GM12878 (cell line): Measurements from ENCODE around the gene MEAF6. TPM values are rescaled to one million over a fixed set of nuclear protein-coding genes. Genes with fewer than 3 reads are reported as not detected.

Source experiments
- FOXK2 ChIP-seq: fragments of 450-650 bp; IDR thresholded peaks from 2 replicates; pipeline ENCODE4 v1.6.1; 2017; ENCODE audit warnings: mild to moderate bottlenecking, moderate library complexity
- HCFC1 ChIP-seq: fragments of 150-350 bp; IDR thresholded peaks from 2 replicates; pipeline ENCODE4 v1.6.1; 2014; ENCODE audit warnings: low read length
- MEF2A ChIP-seq: IDR thresholded peaks from 2 replicates; pipeline ENCODE4 v1.6.1; 2011; ENCODE audit warnings: low read depth, mild to moderate bottlenecking, low read length, moderate library complexity; ENCODE audit not compliant: insufficient read depth
- PAX5 ChIP-seq: IDR thresholded peaks from 2 replicates; pipeline ENCODE4 v1.6.1; 2011; ENCODE audit warnings: low read depth, low read length, borderline replicate concordance
- PAX8 ChIP-seq: fragments of 450-650 bp; IDR thresholded peaks from 2 replicates; pipeline ENCODE4 v1.6.1; 2017; ENCODE audit warnings: mild to moderate bottlenecking, moderate library complexity
- RFX5 ChIP-seq: IDR thresholded peaks from 2 replicates; pipeline ENCODE4 v1.6.1; 2011; ENCODE audit warnings: low read depth, low read length, improper control_type of control experiment
- SIN3A ChIP-seq: IDR thresholded peaks from 2 replicates; pipeline ENCODE4 v1.6.1; 2012; ENCODE audit warnings: low read depth, low read length, improper control_type of control experiment
- SP1 ChIP-seq: IDR thresholded peaks from one replicate; pipeline ENCODE4 v1.6.1; 2011; ENCODE audit warnings: low read depth, low read length
- ZBED1 ChIP-seq: IDR thresholded peaks from 2 replicates; pipeline ENCODE4 v1.6.1; 2016; ENCODE audit warnings: borderline replicate concordance
- ZBTB11 ChIP-seq: fragments of 450-650 bp; formaldehyde crosslinking; IDR thresholded peaks from 2 replicates; pipeline ENCODE4 v1.5.0; 2022; ENCODE audit warnings: mild to moderate bottlenecking, missing genetic modification characterization
- ZNF217 ChIP-seq: fragments of 450-650 bp; IDR thresholded peaks from 2 replicates; pipeline ENCODE4 v1.6.1; 2017; ENCODE audit warnings: antibody characterized with exemption, mild to moderate bottlenecking
- ZNF384 ChIP-seq: IDR thresholded peaks from 2 replicates; pipeline ENCODE4 v1.6.1; 2012; ENCODE audit warnings: low read depth, mild to moderate bottlenecking, low read length, improper control_type of control experiment, borderline replicate concordance
- polyA plus RNA-seq, 11 experiments: library from polyadenylated mRNA; depleted of rRNA in 4 of 11; unstranded in 6 of 11; stranded (reverse) in 5 of 11; fragments of >200 nt; fragmentation: Nextera tagmentation in 4 of 11; fragmentation: Illumina TruSeq in 1 of 11; extraction: Ambion mirVana in 4 of 11; extraction: Trizol in 1 of 11; gene quantifications; 1 replicate in 1 of 11; 2 replicates in 10 of 11; pipeline versions ENCODE4 v1.2.1 to v1.2.3, GENCODE V29; 2011 to 2016; ENCODE audit warnings: inconsistent platforms in 2 of 11, missing spikeins in 2 of 11, low read depth in 1 of 11
- total RNA-seq, 4 experiments: library from RNA; depleted of rRNA in 3 of 4; stranded (reverse); fragments of >200 nt in 3 of 4; fragmentation: Illumina TruSeq in 1 of 4; extraction: Trizol in 1 of 4; gene quantifications; 2 replicates each; pipeline versions ENCODE4 v1.2.1 to v1.2.3, GENCODE V29; 2013 to 2021
- TF ChIP-seq, protein P1 (sequence below): IDR thresholded peaks from 2 replicates; pipeline ENCODE4 v1.6.1; 2012; ENCODE audit warnings: low read length, inconsistent platforms
- TF ChIP-seq, protein P2 (sequence below): fragments of 450-650 bp; IDR thresholded peaks from 2 replicates; pipeline ENCODE4 v1.6.1; 2017; ENCODE audit warnings: mild to moderate bottlenecking, moderate library complexity

The MEAF6 gene
- total and polyA plus RNA-seq, 10 of the 15 experiments (the other 5 are each of a cell fraction or from before 2014, with no cell fraction given), result 30.8 to 75.0 (median 58.1) TPM

GRCh38 chr1:37514350-37515184, at the start of gene MEAF6 (continued):
- TF ChIP-seq ZNF217 (peak; percentile 40; the same call in 1 of the 2 replicates), PAX8 (no peak), PAX5 (no peak; the same call in 1 of the 2 replicates), ZNF384 (no peak), MEF2A (0 out of 2 replicates have a peak, but pooled peaks have one; percentile 37), SIN3A (peak; percentile 46; the same call in 1 of the 2 replicates), HCFC1 (0 out of 2 replicates have a peak, but pooled peaks have one; percentile 29), ZBED1 (no peak), SP1 (no peak), FOXK2 (0 out of 2 replicates have a peak, but pooled peaks have one; percentile 13), ZBTB11 (no peak), RFX5 (no peak)
- TF ChIP-seq, protein P1, sequence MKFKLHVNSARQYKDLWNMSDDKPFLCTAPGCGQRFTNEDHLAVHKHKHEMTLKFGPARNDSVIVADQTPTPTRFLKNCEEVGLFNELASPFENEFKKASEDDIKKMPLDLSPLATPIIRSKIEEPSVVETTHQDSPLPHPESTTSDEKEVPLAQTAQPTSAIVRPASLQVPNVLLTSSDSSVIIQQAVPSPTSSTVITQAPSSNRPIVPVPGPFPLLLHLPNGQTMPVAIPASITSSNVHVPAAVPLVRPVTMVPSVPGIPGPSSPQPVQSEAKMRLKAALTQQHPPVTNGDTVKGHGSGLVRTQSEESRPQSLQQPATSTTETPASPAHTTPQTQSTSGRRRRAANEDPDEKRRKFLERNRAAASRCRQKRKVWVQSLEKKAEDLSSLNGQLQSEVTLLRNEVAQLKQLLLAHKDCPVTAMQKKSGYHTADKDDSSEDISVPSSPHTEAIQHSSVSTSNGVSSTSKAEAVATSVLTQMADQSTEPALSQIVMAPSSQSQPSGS, result no peak
- TF ChIP-seq, protein P2, sequence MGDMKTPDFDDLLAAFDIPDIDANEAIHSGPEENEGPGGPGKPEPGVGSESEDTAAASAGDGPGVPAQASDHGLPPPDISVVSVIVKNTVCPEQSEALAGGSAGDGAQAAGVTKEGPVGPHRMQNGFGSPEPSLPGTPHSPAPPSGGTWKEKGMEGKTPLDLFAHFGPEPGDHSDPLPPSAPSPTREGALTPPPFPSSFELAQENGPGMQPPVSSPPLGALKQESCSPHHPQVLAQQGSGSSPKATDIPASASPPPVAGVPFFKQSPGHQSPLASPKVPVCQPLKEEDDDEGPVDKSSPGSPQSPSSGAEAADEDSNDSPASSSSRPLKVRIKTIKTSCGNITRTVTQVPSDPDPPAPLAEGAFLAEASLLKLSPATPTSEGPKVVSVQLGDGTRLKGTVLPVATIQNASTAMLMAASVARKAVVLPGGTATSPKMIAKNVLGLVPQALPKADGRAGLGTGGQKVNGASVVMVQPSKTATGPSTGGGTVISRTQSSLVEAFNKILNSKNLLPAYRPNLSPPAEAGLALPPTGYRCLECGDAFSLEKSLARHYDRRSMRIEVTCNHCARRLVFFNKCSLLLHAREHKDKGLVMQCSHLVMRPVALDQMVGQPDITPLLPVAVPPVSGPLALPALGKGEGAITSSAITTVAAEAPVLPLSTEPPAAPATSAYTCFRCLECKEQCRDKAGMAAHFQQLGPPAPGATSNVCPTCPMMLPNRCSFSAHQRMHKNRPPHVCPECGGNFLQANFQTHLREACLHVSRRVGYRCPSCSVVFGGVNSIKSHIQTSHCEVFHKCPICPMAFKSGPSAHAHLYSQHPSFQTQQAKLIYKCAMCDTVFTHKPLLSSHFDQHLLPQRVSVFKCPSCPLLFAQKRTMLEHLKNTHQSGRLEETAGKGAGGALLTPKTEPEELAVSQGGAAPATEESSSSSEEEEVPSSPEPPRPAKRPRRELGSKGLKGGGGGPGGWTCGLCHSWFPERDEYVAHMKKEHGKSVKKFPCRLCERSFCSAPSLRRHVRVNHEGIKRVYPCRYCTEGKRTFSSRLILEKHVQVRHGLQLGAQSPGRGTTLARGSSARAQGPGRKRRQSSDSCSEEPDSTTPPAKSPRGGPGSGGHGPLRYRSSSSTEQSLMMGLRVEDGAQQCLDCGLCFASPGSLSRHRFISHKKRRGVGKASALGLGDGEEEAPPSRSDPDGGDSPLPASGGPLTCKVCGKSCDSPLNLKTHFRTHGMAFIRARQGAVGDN, result peak; percentile 93
